ENCODE data around the gene PLEKHF1. TPM values are rescaled to one million over a fixed set of nuclear protein-coding genes. Genes with fewer than 3 reads are reported as not detected.

PLEKHF1 gene
- total and polyA plus RNA-seq, 2 of the 8 experiments (the other 6 are each of a cell fraction or from before 2014, with no cell fraction given), result 11.1 to 18.4 TPM

- Histone ChIP-seq H3K4me3 (ENCODE audit: extremely low read depth in 1 of 4, insufficient read depth in 2 of 4, low read depth in 3 of 4, low read length in 4 of 4) (no peak overlapping the region), H4K5ac (ENCODE audit: insufficient read length, low read depth, low read length) (no peak overlapping the region), H2BK20ac (ENCODE audit: low read length) (no peak overlapping the region), H2BK120ac (replicated peaks; ENCODE audit: low read depth, low read length) (no peak overlapping the region), H3K23ac (ENCODE audit: insufficient read length) (no peak overlapping the region), H3K9ac (replicated peaks in 1 of 4; ENCODE audit: extremely low read depth in 1 of 4, low read depth in 3 of 4, low read length in 3 of 4) (no peak overlapping the region), H2AK5ac (ENCODE audit: low read depth, low read length) (no peak overlapping the region), H3K23me2 (ENCODE audit: low read depth, low read length) (no peaks in the 10 kb centered on the region), H3K4ac (replicated peaks; ENCODE audit: insufficient read length, low read depth, low read length) (no peak overlapping the region), H3K27me3 (replicated peaks in 1 of 4; ENCODE audit: control insufficient read depth in 3 of 4, extremely low read depth in 1 of 4, insufficient read depth in 3 of 4, low read length in 3 of 4) (no peaks in the 10 kb centered on the region), H3K18ac (ENCODE audit: extremely low read depth, low read length) (no peak overlapping the region), H2BK12ac (ENCODE audit: low read depth, low read length) (no peak overlapping the region), H3K36me3 (ENCODE audit: control insufficient read depth in 2 of 4, insufficient read depth in 4 of 4, low read length in 3 of 4) (peaks cover 0 to 16% (median 3%) of the 10 kb centered on the region in 4 experiments; a peak in 5 of 8 replicates), H4K8ac (ENCODE audit: extremely low read depth, insufficient read depth, low read length) (no peak overlapping the region), H3K4me1 (replicated peaks in 1 of 4; ENCODE audit: control insufficient read depth in 3 of 4, insufficient read depth in 4 of 4, low read length in 3 of 4) (no peaks in the 10 kb centered on the region; a peak in 1 of 7 replicates), H3K79me2 (ENCODE audit: control insufficient read depth in 1 of 2, insufficient read depth in 2 of 2, low read length in 2 of 2) (peaks cover 0 to 24% of the 10 kb centered on the region in 2 experiments; a peak in 1 of 4 replicates), H3K9me3 (ENCODE audit: insufficient read depth in 2 of 2, low read depth in 1 of 2, low read length in 1 of 2) (no peaks in the 10 kb centered on the region), H3K79me1 (ENCODE audit: low read depth, low read length) (peaks cover 8% of the 10 kb centered on the region; the same call in 1 of the 2 replicates), H2BK5ac (ENCODE audit: low read depth, low read length) (no peak overlapping the region), H2AFZ (ENCODE audit: low read length) (no peak overlapping the region), H2BK15ac (ENCODE audit: low read length) (no peak overlapping the region), H4K91ac (replicated peaks; ENCODE audit: insufficient read length, low read length) (no peak overlapping the region), H3K14ac (ENCODE audit: insufficient read length) (no peak overlapping the region), H3K56ac (replicated peaks; ENCODE audit: insufficient read length, low read depth, low read length) (no peak overlapping the region), H3K27ac (ENCODE audit: low read depth, low read length) (no peak overlapping the region), H3K4me2 (ENCODE audit: insufficient read depth in 1 of 2, low read depth in 2 of 2, low read length in 2 of 2) (no peak overlapping the region), H4K20me1 (replicated peaks in 1 of 2; ENCODE audit: control insufficient read depth in 1 of 2, insufficient read depth in 2 of 2, low read length in 2 of 2) (peaks cover 3 to 12% of the 10 kb centered on the region in 2 experiments)
- ChIA-PET CTCF (ENCODE audit: partially characterized antibody) (interaction anchor here (0.6 to 7.8 kb wide), 3 partner anchors 11 to 64 kb away, joined by 4 to 46 read pairs (median 4); no protein-coding TSS in a partner anchor), POLR2A (ENCODE audit: partially characterized antibody) (interaction anchor here (0.5 kb wide), 1 partner anchor 17 kb away, joined by 3 read pairs; no protein-coding TSS in a partner anchor)
- 88% methylated on average over 27 of the region's 34 CpGs; no CpG with 5 or more reads in 1 of the 2 experiments for WGBS, 2 experiments (ENCODE audit: extremely low coverage in 1 of 2, insufficient coverage in 1 of 2, insufficient read length in 1 of 2, insufficient replicate concordance in 2 of 2, low coverage in 1 of 2, low lambda C conversion rate in 2 of 2, missing lambda C conversion rate in 1 of 2)
- no peak for DNase-seq (ENCODE audit: low read depth in 1 of 2, low spot score in 2 of 2)
- FAIRE-seq, result no peak
- TF ChIP-seq GTF2F1 (IDR thresholded peaks at IDR 0.05; ENCODE audit: borderline replicate concordance, low read depth, low read length), result no peak
- no peak for TF ChIP-seq USF2 (IDR thresholded peaks at IDR 0.05; ENCODE audit: low read length)
- no peak for TF ChIP-seq POLR2AphosphoS5 (IDR thresholded peaks at IDR 0.05; ENCODE audit: low read depth, low read length)
- no peak for TF ChIP-seq POLR2A (IDR thresholded peaks at IDR 0.05; ENCODE audit: control extremely low read depth in 1 of 2, low read depth in 2 of 2, low read length in 2 of 2)
- no peak for TF ChIP-seq TCF12 (IDR thresholded peaks at IDR 0.05; ENCODE audit: low read depth, low read length)
Observed at GRCh38 chr19:29674374-29675119, 9.3 kb downstream of the PLEKHF1 start.

Data from H1 (cell line).